ENCODE data around the gene NAV2.

Gene NAV2

GRCh38 chr11:19683141-19683805 lies 29.4 kb upstream of the NAV2 start:
- Histone ChIP-seq H3K9ac (ENCODE audit: insufficient read length) (no peak overlapping the region), H3K4me3 (no peak overlapping the region), H3K9me3 (ENCODE audit: low read depth, low read length) (no peaks in the 10 kb centered on the region), H3K36me3 (ENCODE audit: insufficient read depth, low read length) (no peaks in the 10 kb centered on the region), H3K27ac (no peak overlapping the region)
- DNase-seq (ENCODE audit: low read depth, low spot score) = no peak
- TF ChIP-seq EZH2 (IDR thresholded peaks at IDR 0.05) (no peak), FOXP2 (optimal IDR thresholded peaks at IDR 0.05; ENCODE audit: control extremely low read depth, extremely low read length, insufficient read depth) (no peak), POLR2AphosphoS5 (IDR thresholded peaks at IDR 0.05; ENCODE audit: borderline replicate concordance, low read depth, low read length) (no peak)

- TF ChIP-seq FOXP2 (optimal IDR thresholded peaks at IDR 0.05; ENCODE audit: control extremely low read depth, extremely low read length, insufficient read depth) (no peak), EZH2 (IDR thresholded peaks at IDR 0.05) (no peak), POLR2AphosphoS5 (IDR thresholded peaks at IDR 0.05; ENCODE audit: borderline replicate concordance, low read depth, low read length) (no peak)
- no peak overlapping the region for H3K9ac ChIP-seq (ENCODE audit: insufficient read length)
- no peak overlapping the region for H3K27ac ChIP-seq
- DNase-seq (ENCODE audit: low read depth, low spot score) = no peak
- H3K9me3 ChIP-seq (ENCODE audit: low read depth, low read length) = no peaks in the 10 kb centered on the region
- no peak overlapping the region for H3K4me3 ChIP-seq
- no peaks in the 10 kb centered on the region for H3K36me3 ChIP-seq (ENCODE audit: insufficient read depth, low read length)
Observed at GRCh38 chr11:19683862-19684491, 28.7 kb upstream of the NAV2 start.

- no peak for DNase-seq (ENCODE audit: low read depth, low spot score)
- H3K36me3 ChIP-seq (ENCODE audit: insufficient read depth, low read length) = no peaks in the 10 kb centered on the region
- H3K27ac ChIP-seq = no peak overlapping the region
- H3K9ac ChIP-seq (ENCODE audit: insufficient read length) = no peak overlapping the region
- no peaks in the 10 kb centered on the region for H3K9me3 ChIP-seq (ENCODE audit: low read depth, low read length)
- no peak overlapping the region for H3K4me3 ChIP-seq
- no peak for TF ChIP-seq FOXP2 (optimal IDR thresholded peaks at IDR 0.05; ENCODE audit: control extremely low read depth, extremely low read length, insufficient read depth)
- TF ChIP-seq POLR2AphosphoS5 (IDR thresholded peaks at IDR 0.05; ENCODE audit: borderline replicate concordance, low read depth, low read length) = no peak
- no peak for TF ChIP-seq EZH2 (IDR thresholded peaks at IDR 0.05)
Observed at GRCh38 chr11:19686234-19686633, 26.4 kb upstream of the NAV2 start.

- no peak for TF ChIP-seq EZH2 (IDR thresholded peaks at IDR 0.05)
- no peak for TF ChIP-seq FOXP2 (optimal IDR thresholded peaks at IDR 0.05; ENCODE audit: control extremely low read depth, extremely low read length, insufficient read depth)
- no peak for TF ChIP-seq POLR2AphosphoS5 (IDR thresholded peaks at IDR 0.05; ENCODE audit: borderline replicate concordance, low read depth, low read length)
- Histone ChIP-seq H3K27ac (no peak overlapping the region), H3K9ac (ENCODE audit: insufficient read length) (no peak overlapping the region), H3K36me3 (ENCODE audit: insufficient read depth, low read length) (no peaks in the 10 kb centered on the region), H3K9me3 (ENCODE audit: low read depth, low read length) (no peaks in the 10 kb centered on the region), H3K4me3 (no peak overlapping the region)
- no peak for DNase-seq (ENCODE audit: low read depth, low spot score)
Observed at GRCh38 chr11:19687392-19687791, 25.2 kb upstream of the NAV2 start.

- H3K9me3 ChIP-seq (ENCODE audit: low read depth, low read length) = no peaks in the 10 kb centered on the region
- H3K36me3 ChIP-seq (ENCODE audit: insufficient read depth, low read length) = no peaks in the 10 kb centered on the region
- no peak for DNase-seq (ENCODE audit: low read depth, low spot score)
- H3K27ac ChIP-seq = no peak overlapping the region
- no peak overlapping the region for H3K9ac ChIP-seq (ENCODE audit: insufficient read length)
- TF ChIP-seq EZH2 (IDR thresholded peaks at IDR 0.05) = no peak
- no peak for TF ChIP-seq FOXP2 (optimal IDR thresholded peaks at IDR 0.05; ENCODE audit: control extremely low read depth, extremely low read length, insufficient read depth)
- TF ChIP-seq POLR2AphosphoS5 (IDR thresholded peaks at IDR 0.05; ENCODE audit: borderline replicate concordance, low read depth, low read length) = no peak
- H3K4me3 ChIP-seq = no peak overlapping the region
Observed at GRCh38 chr11:19689281-19690000, 23.2 kb upstream of the NAV2 start.

GRCh38 chr11:19690885-19691284 lies 21.8 kb upstream of the NAV2 start:
- DNase-seq (ENCODE audit: low read depth, low spot score) = no peak
- Histone ChIP-seq H3K9me3 (ENCODE audit: low read depth, low read length) (no peaks in the 10 kb centered on the region), H3K27ac (no peak overlapping the region), H3K36me3 (ENCODE audit: insufficient read depth, low read length) (no peaks in the 10 kb centered on the region), H3K9ac (ENCODE audit: insufficient read length) (no peak overlapping the region), H3K4me3 (no peak overlapping the region)
- no peak for TF ChIP-seq POLR2AphosphoS5 (IDR thresholded peaks at IDR 0.05; ENCODE audit: borderline replicate concordance, low read depth, low read length)
- TF ChIP-seq FOXP2 (optimal IDR thresholded peaks at IDR 0.05; ENCODE audit: control extremely low read depth, extremely low read length, insufficient read depth) = no peak
- TF ChIP-seq EZH2 (IDR thresholded peaks at IDR 0.05) = no peak

GRCh38 chr11:19691815-19692500 lies 20.7 kb upstream of the NAV2 start:
- no peak for DNase-seq (ENCODE audit: low read depth, low spot score)
- H3K27ac ChIP-seq = no peak overlapping the region
- TF ChIP-seq POLR2AphosphoS5 (IDR thresholded peaks at IDR 0.05; ENCODE audit: borderline replicate concordance, low read depth, low read length) = no peak
- no peak for TF ChIP-seq FOXP2 (optimal IDR thresholded peaks at IDR 0.05; ENCODE audit: control extremely low read depth, extremely low read length, insufficient read depth)
- no peak for TF ChIP-seq EZH2 (IDR thresholded peaks at IDR 0.05)

GRCh38 chr11:19693146-19693545 lies 19.5 kb upstream of the NAV2 start:
- no peaks in the 10 kb centered on the region for H3K36me3 ChIP-seq (ENCODE audit: insufficient read depth, low read length)
- no peak overlapping the region for H3K9ac ChIP-seq (ENCODE audit: insufficient read length)
- H3K27ac ChIP-seq = no peak overlapping the region
- DNase-seq (ENCODE audit: low read depth, low spot score) = no peak
- H3K9me3 ChIP-seq (ENCODE audit: low read depth, low read length) = no peaks in the 10 kb centered on the region
- no peak for TF ChIP-seq FOXP2 (optimal IDR thresholded peaks at IDR 0.05; ENCODE audit: control extremely low read depth, extremely low read length, insufficient read depth)
- TF ChIP-seq POLR2AphosphoS5 (IDR thresholded peaks at IDR 0.05; ENCODE audit: borderline replicate concordance, low read depth, low read length) = no peak
- no peak for TF ChIP-seq EZH2 (IDR thresholded peaks at IDR 0.05)
- H3K4me3 ChIP-seq = no peak overlapping the region

More at GRCh38 chr11:19691815-19692500, 20.7 kb upstream of the NAV2 start:
- Histone ChIP-seq H3K36me3 (ENCODE audit: insufficient read depth, low read length) (no peaks in the 10 kb centered on the region), H3K9me3 (ENCODE audit: low read depth, low read length) (no peaks in the 10 kb centered on the region), H3K9ac (ENCODE audit: insufficient read length) (no peak overlapping the region), H3K4me3 (no peak overlapping the region)

Data from SK-N-MC (cell line).